Choroid plexus epithelial cell (primary cell): Measurements from ENCODE around the gene SAMD11.
A peak's percentile ranks its signal among the peaks of the same experiment; 100 is the strongest.

Experiments used
- DNase-seq: peaks from one replicate; pipeline ENCODE4 v3.0.0-alpha.2; 2010; ENCODE audit warnings: low read depth
- H3K4me3 ChIP-seq: 2 replicates; pipeline ENCODE4 v1.5.1; 2011; ENCODE audit warnings: low read depth, mild to moderate bottlenecking, control low read depth, low read length, moderate library complexity
- TF ChIP-seq, protein P1 (sequence below): conservative IDR thresholded peaks from 2 replicates; pipeline ENCODE4 v1.5.1; 2011; ENCODE audit warnings: low read depth, mild to moderate bottlenecking, control low read depth, inconsistent platforms, low read length, moderate library complexity

SAMD11 gene

DNA sequence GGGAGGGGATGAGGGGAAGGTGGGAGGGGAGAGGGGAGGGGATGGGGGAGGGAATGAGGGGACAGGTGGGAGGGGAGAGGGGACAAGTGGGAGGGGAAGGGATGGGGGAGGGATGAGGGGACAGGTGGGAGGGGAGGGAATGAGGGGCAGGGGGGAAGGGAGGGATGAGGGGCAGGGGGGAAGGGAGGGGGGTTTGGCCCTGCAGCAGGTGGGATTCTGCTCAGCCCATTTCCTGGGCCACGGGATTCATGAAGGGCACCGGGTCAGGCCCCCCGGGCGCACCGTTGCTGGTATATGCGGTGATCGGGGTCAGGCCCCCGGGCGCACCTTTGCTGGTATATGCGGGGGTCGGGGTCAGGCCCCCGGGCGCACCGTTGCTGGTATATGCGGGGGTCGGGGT, 15.1 kb upstream of the SAMD11 start:
- DNase-seq = no peak
- no peak overlapping the region for H3K4me3 ChIP-seq
- TF ChIP-seq, protein P1, sequence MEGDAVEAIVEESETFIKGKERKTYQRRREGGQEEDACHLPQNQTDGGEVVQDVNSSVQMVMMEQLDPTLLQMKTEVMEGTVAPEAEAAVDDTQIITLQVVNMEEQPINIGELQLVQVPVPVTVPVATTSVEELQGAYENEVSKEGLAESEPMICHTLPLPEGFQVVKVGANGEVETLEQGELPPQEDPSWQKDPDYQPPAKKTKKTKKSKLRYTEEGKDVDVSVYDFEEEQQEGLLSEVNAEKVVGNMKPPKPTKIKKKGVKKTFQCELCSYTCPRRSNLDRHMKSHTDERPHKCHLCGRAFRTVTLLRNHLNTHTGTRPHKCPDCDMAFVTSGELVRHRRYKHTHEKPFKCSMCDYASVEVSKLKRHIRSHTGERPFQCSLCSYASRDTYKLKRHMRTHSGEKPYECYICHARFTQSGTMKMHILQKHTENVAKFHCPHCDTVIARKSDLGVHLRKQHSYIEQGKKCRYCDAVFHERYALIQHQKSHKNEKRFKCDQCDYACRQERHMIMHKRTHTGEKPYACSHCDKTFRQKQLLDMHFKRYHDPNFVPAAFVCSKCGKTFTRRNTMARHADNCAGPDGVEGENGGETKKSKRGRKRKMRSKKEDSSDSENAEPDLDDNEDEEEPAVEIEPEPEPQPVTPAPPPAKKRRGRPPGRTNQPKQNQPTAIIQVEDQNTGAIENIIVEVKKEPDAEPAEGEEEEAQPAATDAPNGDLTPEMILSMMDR = no peak

- TF ChIP-seq, protein P1 = no peak
- H3K4me3 ChIP-seq = no peak overlapping the region
- DNase-seq = no peak
Measured at GRCh38 chr1:909861-910310, 13.8 kb upstream of the SAMD11 start.

GRCh38 chr1:910311-910880, 13.3 kb upstream of the SAMD11 start:
- no peak overlapping the region for H3K4me3 ChIP-seq
- TF ChIP-seq, protein P1 = no peak
- DNase-seq = no peak

DNA sequence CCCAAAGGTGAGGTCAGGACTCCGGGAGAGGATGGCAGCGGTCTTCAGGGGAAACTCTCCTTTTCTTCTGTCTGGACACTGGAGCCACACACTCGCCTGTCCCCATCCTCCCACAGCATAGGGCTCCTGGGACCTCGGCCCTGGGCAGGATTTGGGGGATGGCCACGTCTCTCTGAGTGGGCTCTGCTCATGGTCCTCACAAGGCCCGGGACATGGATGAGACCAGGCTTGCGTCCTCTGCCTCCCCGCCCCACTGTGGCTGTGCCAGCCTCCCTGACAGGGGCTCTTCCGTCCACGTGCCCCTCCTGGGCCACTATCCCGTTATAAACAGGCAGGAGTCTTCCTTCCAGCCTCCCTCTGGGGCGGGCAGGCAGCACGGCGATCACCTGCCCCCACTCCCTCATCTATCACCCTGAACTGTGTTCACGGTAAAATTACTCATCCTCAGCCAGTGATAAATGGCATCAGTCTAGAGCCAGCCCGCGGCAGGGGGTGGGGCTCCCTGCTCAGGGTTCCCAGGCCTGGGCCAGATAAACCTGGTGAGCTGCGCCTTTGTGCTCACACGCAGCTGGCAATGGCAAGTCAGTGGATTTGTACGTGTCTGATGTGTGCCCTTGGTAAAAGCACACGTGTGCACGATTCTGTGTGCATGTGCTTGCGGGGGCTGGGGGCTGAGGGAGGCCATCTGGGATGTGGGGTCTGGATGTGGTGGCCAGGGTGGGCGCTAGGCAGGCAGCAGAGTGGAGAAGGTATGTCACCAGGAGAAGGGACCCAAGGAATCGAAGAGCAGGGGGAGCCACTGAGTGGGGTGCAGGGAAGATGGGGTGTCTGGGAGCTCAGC, 12.6 kb upstream of the SAMD11 start:
- H3K4me3 ChIP-seq = no peak overlapping the region
- TF ChIP-seq, protein P1 = no peak
- DNase-seq = no peak

DNA sequence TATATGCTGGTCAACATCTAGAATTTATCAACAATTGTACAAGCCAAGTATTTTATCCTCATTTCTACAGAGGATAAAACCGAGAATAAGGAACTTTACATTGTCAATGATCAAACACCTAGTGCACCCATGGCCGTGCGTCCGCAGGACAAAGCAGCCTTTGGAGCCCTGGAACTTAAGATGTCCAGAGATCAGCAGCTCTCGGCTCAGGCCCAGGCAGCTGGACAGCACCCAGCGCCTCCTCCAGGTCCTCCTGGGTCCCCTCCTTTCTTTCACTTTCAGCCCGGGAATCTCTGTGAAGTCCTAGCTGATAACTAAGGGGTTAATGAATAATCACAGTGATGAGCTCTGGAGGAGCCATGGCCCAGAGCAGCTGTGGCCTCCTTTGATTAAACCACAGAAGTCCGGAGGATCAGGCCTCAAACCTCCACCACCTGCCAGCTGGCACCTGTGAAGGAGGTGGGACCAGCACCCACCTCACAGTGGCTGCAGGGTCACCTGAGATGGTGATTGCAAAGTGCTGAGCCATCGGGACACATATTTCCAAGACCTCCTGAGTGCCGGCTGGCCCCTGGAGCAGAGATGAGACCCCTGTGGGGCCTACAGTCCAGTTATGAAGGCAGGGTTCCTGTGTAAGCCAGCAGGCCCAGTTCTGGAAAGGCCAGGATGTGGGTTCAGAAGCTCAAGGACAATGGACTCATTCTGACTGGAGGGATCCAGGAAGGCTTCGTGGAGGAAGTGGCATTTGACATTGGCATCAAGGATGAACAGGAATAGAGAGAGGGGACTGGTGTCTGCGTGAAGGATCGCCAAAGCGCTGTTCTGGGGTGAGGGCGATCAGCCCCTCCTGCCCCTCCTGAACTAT, 11.6 kb upstream of the SAMD11 start:
- TF ChIP-seq, protein P1 = no peak
- H3K4me3 ChIP-seq = no peak overlapping the region
- DNase-seq = no peak

- H3K4me3 ChIP-seq = no peak overlapping the region
- TF ChIP-seq, protein P1 = peak; percentile 46
- DNase-seq = peak; percentile 48
Measured at GRCh38 chr1:912740-913301, 10.9 kb upstream of the SAMD11 start.
